HG03097 (cell line): ENCODE measurements around the gene RPS8.
"Not testable (repeated sequence)": the region's sequence is repeated elsewhere in the genome, so short reads cannot be mapped to it uniquely, and the experiment has no call there.

Source experiments
- ATAC-seq: cut with Tn5 transposase; IDR thresholded peaks from one replicate; pipeline ENCODE4 v1.9.1; 2021; ENCODE audit not compliant: unreplicated experiment, low FRiP score

RPS8 gene

DNA sequence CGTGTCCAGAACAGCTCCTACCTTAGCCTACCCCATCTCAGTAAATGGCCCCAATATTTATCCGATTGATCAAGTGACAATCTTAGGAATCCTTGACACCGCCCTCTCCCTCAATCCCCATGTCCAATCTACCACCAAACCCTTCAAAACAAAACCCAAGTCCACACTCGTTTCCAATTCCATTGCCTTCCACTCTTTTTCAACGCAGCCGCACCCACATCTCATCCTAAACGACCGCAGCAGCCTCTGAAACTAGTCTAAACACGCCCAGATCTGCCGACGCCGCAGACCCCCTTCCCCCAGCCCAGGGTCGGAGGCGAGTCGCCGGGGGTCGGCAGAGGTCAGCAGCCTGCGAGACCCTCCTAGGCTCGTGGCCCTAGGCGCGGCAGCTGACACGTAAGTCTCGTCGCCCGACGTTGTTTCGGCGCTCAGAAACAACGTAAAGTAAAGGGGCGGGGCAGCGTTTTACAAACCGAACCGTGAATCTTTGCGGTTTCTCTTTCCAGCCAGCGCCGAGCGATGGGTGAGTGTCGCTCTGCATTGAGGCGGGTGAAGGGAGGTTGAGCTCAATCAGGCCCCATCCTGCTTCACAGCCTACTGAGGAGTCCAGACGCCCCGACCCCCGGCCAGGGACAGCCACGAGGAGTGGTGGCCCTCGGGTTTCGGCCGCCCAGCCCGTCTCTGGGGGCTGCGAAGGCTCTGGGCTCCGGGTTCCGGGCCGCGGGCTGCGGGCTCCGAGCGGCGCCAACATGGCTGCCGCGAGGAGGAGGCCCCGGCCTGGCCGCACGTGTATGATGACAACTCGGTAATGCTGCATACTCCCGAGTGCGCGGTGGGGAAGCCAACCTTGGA lies at the start of gene RPS8:
TSS of gene RPS8 (plus strand) at position 463 of the 852 bp plus-strand sequence. CDS start at position 520, 57 bp downstream.
- peak; percentile 58 for ATAC-seq

DNA sequence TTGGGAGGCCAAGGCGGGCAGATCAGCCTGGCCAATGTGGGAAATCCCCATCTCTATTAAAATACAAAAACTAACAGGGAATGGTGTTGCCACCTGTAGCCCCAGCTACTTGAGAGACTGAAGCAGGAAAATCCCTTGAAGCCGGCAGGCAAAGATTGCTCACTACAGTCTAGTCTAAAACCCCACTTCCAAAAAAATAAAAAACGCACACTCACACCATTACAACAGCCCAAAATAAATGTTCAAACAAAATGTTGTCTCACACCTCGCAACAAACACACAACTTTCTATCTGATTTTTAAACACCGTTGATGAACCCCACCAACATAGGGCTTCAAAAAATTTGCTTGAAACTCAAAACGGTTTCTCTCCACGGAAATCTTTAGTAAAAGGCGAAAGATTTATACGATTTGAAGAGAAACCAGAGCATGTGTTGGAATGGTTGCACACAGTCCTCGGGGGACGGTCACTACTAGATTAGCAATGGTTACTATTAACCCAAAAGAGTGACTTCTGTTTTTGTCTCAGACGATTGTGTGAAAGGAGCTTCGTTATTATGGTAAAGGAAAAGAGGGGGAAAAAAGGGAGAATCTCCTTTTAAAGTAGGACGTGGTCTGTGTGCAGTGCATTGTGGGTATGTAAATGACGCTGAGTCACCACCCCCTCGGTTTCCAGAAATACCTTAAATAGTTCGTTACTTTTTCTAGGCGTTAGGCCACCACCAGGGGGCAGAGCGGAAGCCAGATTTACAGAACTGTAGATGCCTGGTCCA lies 44.4 kb upstream of the RPS8 start, which contains the start of gene RNU5D-1:
TSS of gene RNU5D-1 (minus strand) at position 430 of the 772 bp plus-strand sequence.
- ATAC-seq: peak; percentile 58

DNA sequence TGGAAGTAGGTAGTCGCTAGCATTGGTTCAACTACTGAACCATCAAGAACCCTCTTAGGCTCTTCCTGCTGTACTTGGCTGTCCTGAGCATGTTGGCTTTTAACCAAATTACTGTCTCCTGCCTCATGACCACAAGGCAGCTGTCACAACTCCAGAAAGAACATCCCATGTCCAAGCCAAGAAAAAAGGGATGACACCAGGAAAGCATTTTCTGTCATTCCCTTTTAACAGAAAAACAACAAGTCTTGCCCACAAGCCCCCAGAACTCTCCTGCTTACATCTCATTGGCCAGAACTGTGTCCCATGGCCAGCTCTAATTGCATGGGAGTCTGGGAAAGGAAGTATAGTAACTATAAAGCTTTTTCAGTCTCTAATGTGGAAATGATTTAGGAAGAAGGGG lies 42.0 kb upstream of the RPS8 start:
- no peak for ATAC-seq

DNA sequence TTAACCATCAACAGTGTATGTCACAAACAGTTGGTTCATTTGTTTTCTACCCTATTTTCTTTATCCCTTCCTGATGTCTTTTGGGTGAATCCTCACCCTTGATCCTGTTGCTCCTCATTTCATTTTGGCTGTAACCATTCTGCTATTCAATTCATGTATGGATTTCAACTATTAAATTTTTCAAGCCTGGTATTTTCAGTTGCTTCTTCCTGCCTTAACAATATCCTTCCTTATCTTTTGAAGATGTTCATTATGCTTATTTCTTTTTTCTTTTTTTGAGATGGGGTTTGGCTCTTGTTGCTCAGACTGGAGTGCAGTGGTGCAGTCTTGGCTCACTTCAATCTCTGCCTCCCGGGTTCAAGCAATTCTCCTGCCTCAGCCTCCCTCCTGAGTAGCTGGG lies 41.6 kb upstream of the RPS8 start:
- ATAC-seq: no peak

DNA sequence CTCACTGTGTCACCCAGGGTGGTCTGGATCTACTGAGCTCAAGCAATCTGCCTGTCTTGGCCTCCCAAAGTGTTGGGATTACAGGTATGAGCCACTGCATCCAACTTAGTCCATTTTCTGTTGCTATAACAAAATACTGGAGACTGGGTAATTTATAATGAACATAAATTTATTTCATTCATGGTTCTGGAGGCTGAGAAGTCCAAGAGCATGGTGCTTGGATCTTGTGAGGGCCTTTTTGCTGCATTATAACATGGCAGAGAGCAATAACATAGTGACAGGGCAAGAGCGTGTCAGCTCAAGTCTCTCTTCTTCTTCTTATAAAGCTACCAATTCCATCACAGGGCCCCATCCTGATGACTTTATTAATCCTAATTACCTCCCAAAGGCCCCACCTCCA lies 39.3 kb upstream of the RPS8 start:
- ATAC-seq: no peak

DNA sequence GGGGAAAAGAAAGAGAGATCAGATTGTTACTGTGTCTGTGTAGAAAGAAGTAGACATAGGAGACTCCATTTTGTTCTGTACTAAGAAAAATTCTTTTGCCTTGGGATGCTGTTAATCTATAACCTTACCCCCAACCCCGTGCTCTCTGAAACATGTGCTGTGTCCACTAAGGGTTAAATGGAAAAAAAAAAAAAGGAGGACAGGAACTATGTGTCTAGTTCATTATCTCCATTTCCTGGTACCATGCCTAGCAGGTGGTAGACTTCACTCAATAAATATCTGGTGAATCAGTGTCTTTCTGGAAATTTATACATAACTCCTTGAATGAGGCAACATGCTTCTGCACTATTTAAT lies 36.4 kb upstream of the RPS8 start:
- ATAC-seq: not testable (repeated sequence)

DNA sequence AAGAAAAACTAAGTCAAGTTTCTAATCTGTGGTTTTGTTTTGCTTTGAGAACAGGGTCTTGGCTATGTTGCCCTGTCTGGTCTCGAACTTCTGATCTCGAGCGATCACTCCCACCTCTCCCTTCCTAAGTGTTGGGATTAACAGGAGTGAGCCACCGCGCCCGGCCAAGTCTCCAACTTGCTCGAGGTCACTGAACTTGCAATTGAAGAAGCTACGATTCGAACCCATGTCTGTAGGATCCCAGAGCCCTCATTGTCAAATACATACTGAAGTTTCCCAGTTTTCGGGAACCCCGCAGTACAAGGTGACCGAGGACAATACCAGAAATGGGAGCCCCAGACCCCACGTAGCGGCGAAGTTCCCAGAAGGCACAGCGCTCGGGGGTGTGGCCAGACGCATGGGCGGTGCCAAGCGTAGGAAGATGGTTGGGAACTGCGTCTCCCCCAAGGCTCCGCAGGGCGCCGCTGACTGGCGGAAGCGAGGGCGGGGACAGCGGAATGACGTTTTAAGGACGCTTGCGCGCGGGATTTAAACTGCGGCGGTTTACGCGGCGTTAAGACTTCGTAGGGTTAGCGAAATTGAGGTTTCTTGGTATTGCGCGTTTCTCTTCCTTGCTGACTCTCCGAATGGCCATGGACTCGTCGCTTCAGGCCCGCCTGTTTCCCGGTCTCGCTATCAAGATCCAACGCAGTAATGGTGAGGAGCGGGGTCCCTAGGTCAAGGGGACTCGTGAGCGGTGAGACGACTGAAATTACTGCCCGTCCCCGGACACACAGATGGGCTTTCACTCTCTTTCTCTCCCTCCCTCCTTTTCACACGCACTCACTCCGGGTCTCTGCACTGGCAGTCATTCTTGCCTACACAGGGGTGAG lies 35.8 kb upstream of the RPS8 start, which contains the start of gene KIF2C:
TSS of gene KIF2C (plus strand) at position 531 of the 872 bp plus-strand sequence. CDS start at position 627, 96 bp downstream.
- ATAC-seq: peak; percentile 87

DNA sequence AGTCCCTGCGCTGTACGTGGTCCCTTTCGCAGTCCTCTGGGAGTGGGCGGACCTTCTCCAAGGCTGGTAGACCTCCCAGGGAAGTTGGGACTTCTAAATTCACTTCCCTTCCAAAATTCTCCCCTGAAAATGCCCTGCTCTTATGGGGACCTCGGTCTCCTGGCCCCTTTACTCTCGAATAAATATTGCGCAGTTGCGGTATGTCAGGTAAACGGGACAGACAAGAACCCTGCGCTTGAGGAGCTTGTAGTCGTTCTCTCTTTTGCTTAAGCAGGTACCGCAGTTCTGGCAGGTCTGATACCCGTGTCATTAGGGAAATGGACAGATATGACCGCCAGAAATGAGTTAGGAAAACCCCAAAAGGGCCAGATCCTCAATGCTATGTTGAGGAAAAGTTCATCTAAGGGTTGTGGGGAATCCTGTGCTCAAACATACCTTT lies 35.1 kb upstream of the RPS8 start:
- no peak for ATAC-seq

DNA sequence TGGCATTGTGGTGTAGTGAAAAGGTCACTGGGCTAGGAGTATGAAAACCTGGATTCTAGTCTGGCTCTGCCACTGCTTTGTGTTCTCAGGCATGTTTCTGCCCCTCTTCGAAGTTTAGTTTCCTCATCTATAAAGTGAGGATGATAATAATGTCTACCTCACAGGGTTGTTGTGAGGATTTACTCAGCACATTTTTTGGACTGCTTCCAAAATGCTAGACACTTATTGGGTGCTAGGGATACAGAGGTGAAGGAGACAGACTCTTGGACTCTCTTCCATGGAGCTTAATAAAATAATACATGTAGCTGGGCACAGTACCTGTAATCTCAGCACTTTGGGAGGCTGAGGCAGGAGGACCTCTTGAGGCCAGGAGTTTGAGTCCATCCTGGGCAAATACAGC lies 32.1 kb upstream of the RPS8 start:
- no peak for ATAC-seq

DNA sequence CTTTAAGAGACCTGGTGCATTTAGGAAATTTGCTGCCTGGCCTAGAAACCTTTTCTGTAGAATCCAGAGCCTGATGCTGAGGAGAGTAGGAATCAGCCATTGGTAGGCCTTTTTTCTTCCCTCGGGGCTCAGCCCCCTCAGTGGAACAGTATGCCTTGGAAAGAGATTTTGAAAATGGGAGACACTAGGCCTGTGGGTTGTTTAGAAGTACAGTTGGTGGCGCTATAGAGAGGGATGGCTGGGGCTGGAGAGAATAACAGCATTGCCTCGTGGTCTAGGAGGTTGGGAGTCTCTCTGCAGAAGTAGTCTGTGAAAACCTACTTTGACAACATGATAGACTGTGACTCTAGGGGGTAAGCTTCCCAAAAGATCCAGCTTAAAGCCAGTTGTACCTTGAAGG lies 27.5 kb upstream of the RPS8 start:
- ATAC-seq: no peak

DNA sequence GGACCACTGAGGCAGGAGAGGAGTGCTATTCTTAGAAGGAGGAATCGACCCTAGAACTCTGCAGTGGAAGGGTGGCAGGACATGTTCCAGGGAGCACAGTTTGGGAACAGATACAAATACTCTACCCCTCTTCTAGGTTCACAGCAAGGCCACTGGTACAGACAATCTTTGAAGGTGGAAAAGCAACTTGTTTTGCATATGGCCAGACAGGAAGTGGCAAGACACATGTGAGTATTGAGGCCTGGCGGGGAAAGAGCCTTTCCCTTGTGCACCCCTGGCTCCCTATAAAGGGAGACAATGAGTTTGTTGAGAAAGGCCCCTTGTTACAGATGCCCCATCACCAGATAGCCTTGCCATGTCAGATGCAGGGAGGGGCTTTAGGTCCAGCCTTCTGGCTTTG lies 17.9 kb upstream of the RPS8 start:
- ATAC-seq: no peak

DNA sequence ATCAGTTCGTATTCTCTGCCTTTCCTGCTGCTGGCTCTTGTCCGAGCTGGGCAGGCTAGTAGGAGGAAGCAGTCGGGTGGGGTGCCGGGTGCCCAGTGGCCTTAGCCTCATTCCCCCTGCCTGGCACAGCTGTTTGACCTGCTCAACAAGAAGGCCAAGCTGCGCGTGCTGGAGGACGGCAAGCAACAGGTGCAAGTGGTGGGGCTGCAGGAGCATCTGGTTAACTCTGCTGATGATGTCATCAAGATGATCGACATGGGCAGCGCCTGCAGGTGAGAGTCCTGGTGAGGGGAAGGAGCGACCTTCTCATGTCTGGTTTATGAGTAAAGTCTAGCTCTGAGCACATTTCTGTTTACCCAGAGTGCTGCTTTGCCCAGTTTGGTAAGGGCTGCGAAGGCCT lies 16.3 kb upstream of the RPS8 start:
- no peak for ATAC-seq

DNA sequence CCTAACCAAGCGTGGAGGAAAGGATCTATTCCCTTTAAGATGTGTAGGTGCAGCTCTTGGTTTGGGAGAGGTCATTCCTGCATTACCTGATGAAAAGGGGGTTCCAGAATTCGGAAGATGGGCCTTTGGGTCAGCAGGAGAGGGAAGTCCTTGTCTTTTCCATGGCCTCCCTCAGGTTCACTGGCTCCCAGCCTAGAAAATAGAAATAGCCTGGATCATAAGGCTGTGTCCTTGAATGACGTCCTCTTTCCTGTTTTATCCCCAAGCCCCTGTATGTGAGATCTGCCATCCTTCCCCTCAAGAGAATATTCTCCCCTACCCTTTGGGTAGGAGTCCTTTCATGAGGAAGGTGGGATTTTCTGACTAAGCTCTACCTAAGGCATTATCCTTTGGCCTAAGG lies 14.5 kb upstream of the RPS8 start:
- no peak for ATAC-seq

DNA sequence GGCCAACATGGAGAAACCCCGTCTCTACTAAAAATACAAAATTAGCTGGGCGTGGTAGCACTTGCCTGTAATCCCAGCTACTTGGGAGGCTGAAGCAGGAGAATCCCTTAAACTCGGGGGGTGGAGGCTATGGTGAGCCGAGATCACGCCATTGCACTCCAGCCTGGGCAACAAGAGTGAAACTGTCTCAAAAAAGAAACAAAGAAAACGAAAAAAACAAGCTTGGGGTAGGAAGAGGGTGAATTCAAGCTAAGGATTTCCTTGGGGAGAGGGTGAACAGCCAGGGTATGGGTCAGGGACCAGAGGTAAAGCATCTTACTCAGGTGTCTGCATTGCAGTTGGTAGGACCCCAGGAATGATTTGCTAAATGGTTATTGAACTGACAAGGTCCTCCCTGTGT lies 8.9 kb upstream of the RPS8 start:
- ATAC-seq: not testable (repeated sequence)

DNA sequence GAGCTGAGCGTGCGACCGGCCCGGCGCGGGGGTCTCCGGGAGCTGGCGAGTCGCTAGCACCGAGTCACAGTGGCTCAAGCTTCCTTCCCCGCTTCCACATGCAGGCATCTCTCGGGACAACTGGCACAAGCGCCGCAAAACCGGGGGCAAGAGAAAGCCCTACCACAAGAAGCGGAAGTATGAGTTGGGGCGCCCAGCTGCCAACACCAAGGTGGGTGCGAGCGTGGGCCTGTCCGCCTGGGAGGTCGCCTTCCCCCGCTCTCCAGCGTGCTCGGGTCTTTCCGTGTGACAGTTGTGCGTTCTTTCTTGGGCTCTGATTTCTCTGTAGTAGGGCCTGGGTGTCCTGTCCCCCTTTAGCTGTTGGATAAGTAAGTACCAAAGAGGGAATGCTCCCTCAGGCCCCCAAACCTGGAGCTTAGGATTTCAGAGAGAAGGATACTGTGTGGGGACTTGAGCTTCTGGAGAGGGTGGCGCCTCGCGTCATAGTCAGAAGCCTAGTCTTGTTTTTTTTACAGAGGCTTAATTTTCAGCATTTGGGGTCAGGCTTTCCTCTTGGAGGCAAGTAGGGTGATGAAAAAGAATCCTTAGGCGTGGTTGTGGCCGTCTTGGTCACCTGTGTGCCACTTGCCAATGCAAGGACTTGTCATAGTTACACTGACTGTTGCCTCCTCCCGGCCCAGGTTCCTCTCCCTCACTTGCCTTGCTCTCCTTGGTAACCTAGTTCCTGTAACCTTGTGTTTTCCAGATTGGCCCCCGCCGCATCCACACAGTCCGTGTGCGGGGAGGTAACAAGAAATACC lies 790 bp downstream of the RPS8 start:
- peak; percentile 19 for ATAC-seq

DNA sequence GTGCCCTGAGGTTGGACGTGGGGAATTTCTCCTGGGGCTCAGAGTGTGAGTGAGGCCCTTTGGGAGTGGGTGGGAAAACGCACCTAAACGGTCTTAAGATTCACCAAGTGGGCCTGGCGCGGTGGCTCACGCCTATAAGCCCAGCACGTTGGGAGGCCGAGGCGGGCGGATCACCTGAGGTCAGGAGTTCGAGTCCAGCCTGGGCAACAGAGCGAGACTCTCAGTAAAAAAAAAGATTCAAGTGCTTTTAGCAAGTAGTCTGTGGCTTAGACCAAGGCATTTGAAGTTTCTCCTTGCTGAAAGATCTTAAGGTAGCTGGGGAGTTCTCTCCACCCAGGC lies 1.4 kb downstream of the RPS8 start:
- no peak for ATAC-seq

DNA sequence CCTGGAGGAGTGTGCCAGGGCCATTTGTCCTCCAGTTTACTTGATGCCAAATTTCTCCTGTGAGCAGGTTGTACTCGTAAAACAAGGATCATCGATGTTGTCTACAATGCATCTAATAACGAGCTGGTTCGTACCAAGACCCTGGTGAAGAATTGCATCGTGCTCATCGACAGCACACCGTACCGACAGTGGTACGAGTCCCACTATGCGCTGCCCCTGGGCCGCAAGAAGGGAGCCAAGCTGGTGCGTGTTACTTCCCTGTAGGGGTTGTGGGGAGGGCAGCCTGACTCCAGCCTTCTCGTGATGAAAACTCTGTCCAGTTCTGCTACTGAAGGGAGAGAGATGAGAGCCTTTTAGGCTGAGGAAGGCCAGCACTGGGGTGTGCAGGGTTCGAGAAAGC lies 2.2 kb downstream of the RPS8 start:
- ATAC-seq: no peak

DNA sequence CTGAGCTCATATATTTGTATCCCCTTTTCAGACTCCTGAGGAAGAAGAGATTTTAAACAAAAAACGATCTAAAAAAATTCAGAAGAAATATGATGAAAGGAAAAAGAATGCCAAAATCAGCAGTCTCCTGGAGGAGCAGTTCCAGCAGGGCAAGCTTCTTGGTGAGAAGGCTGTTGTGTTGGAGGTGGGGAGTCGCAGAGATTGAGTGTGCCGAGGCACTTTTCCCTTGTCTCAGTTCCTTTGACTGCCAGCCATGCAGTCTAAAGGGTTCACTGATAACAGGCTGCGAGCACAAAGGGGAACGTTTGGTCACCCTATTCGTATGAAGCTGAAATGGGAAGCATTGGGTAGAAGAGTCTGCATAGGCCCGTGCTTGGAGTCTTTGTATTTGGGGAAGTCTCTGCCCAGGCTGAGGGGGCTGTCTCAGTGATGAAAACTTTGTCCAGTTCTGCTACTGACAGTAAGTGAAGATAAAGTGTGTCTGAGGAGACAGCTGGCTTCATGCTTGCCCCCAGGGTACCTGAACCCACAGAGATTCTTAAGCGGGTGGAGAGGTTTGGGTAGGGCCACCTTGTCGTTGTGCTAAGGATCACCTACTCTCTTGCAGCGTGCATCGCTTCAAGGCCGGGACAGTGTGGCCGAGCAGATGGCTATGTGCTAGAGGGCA lies 2.8 kb downstream of the RPS8 start:
- ATAC-seq: no peak
